SK-N-SH (cell line): ENCODE data around the gene CLRN3. TPM values are rescaled to one million over a fixed set of nuclear protein-coding genes. Genes with fewer than 3 reads are reported as not detected.

Experiments used
- CTCF ChIA-PET: fragments of 300-600, 350-600 bp; formaldehyde crosslinking; extraction: SDS; loops from one replicate; lab custom pipeline; 2021; lab: Yijun Ruan, JAX
- POLR2A ChIA-PET: fragments of 350-600 bp; sonication (Branson Sonifier 250); formaldehyde crosslinking; extraction: SDS; loops from one replicate; lab custom pipeline; 2020; ENCODE audit warnings: antibody characterized with exemption, inconsistent platforms; lab: Yijun Ruan, JAX
- DNase-seq: peaks from one replicate; pipeline ENCODE4 v3.0.0; 2012
- H2AFZ ChIP-seq: fragments of 200-600 bp; sonication (generic); 2 replicates; pipeline ENCODE4 v1.8.1; 2016; ENCODE audit warnings: antibody characterized with exemption, mild to moderate bottlenecking, low read depth
- H3F3A ChIP-seq: fragments of 200-600 bp; sonication (generic); replicated peaks from 2 replicates; pipeline ENCODE3; 2016; ENCODE audit warnings: antibody characterized with exemption, mild to moderate bottlenecking; ENCODE audit not compliant: insufficient read depth
- H3K27ac ChIP-seq, 2 experiments: fragments of 200-500 bp in 1 of 2; fragments of 200-600 bp in 1 of 2; sonication (Bioruptor generic) in 1 of 2; sonication (generic), shearing (Covaris generic) in 1 of 2; 2 replicates each; pipeline versions ENCODE4 v1.5.1 to v1.6.1; 2014 to 2016; ENCODE audit warnings: low read depth in 2 of 2, inconsistent platforms in 1 of 2, low read length in 1 of 2, mild to moderate bottlenecking in 1 of 2, mixed read lengths in 1 of 2
- H3K27me3 ChIP-seq: fragments of 200-600 bp; sonication (generic), shearing (Covaris generic); 2 replicates; pipeline ENCODE4 v1.6.1; 2016; ENCODE audit warnings: mixed run types; ENCODE audit not compliant: insufficient read depth
- H3K36me3 ChIP-seq, 2 experiments: fragments of 200-500 bp in 1 of 2; fragments of 200-600 bp in 1 of 2; sonication (Bioruptor generic) in 1 of 2; sonication (generic) in 1 of 2; replicated peaks in 1 of 2; 2 replicates each; pipeline versions ENCODE3 to v1.5.1; 2014 to 2016; ENCODE audit warnings: low read length in 1 of 2, mild to moderate bottlenecking in 1 of 2; ENCODE audit not compliant: insufficient read depth in 2 of 2, control insufficient read depth in 1 of 2
- H3K4me1 ChIP-seq, 2 experiments: fragments of 200-500 bp in 1 of 2; fragments of 200-600 bp in 1 of 2; sonication (Bioruptor generic) in 1 of 2; sonication (generic), shearing (Covaris generic) in 1 of 2; 2 replicates each; pipeline versions ENCODE4 v1.5.1 to v1.6.1; 2014 to 2016; ENCODE audit warnings: low read depth in 1 of 2, low read length in 1 of 2, mixed run types in 1 of 2; ENCODE audit not compliant: insufficient read depth in 2 of 2, control insufficient read depth in 1 of 2
- H3K4me2 ChIP-seq: fragments of 200-600 bp; sonication (generic), shearing (Covaris generic); 2 replicates; pipeline ENCODE4 v1.6.1; 2017; ENCODE audit warnings: mixed run types
- H3K4me3 ChIP-seq, 2 experiments: fragments of 200-500 bp in 1 of 2; fragments of 200-600 bp in 1 of 2; sonication (Bioruptor generic) in 1 of 2; sonication (generic), shearing (Covaris generic) in 1 of 2; 2 replicates each; pipeline versions ENCODE4 v1.5.1 to v1.8.1; 2014 to 2016; ENCODE audit warnings: low read depth in 2 of 2, inconsistent platforms in 1 of 2, low read length in 1 of 2, mild to moderate bottlenecking in 1 of 2, mixed read lengths in 1 of 2, moderate library complexity in 1 of 2
- H3K79me2 ChIP-seq: fragments of 200-600 bp; sonication (generic); 2 replicates; pipeline ENCODE4 v1.8.1; 2017; ENCODE audit warnings: mild to moderate bottlenecking; ENCODE audit not compliant: insufficient read depth
- H3K9ac ChIP-seq: fragments of 200-600 bp; sonication (generic); 2 replicates; pipeline ENCODE4 v1.6.1; 2017; ENCODE audit warnings: mixed run types
- H3K9me2 ChIP-seq: fragments of 200-600 bp; sonication (generic); 2 replicates; pipeline ENCODE4 v1.6.1; 2017; ENCODE audit warnings: mixed run types
- H3K9me3 ChIP-seq: fragments of 200-600 bp; sonication (generic); 2 replicates; pipeline ENCODE4 v1.6.1; 2017; ENCODE audit warnings: mixed run types, mild to moderate bottlenecking, moderate library complexity
- H4K20me1 ChIP-seq: fragments of 200-600 bp; sonication (generic); 2 replicates; pipeline ENCODE4 v1.6.1; 2017; ENCODE audit warnings: mild to moderate bottlenecking, mixed run types; ENCODE audit not compliant: insufficient read depth
- ELF1 ChIP-seq: IDR thresholded peaks from 2 replicates; pipeline ENCODE4 v1.4.0; 2012
- EZH2phosphoT487 ChIP-seq: fragments of 200-600 bp; sonication (generic); IDR thresholded peaks from 2 replicates; pipeline ENCODE4 v1.6.1; 2017; ENCODE audit warnings: low read depth, mixed run types, mild to moderate bottlenecking, antibody characterized with exemption, moderate library complexity, borderline replicate concordance
- RCOR1 ChIP-seq: fragments of 150-350 bp; IDR thresholded peaks from 2 replicates; pipeline ENCODE4 v1.6.1; 2017; ENCODE audit warnings: antibody characterized with exemption, low read length
- REST ChIP-seq: IDR thresholded peaks from 2 replicates; pipeline ENCODE4 v1.6.1; 2012; ENCODE audit warnings: mild to moderate bottlenecking, low read depth, low read length, moderate library complexity
- SIN3A ChIP-seq: IDR thresholded peaks from 2 replicates; pipeline ENCODE4 v1.6.1; 2012; ENCODE audit warnings: low read depth, mild to moderate bottlenecking, low read length, moderate library complexity, borderline replicate concordance
- USF2 ChIP-seq: fragments of 150-350 bp; IDR thresholded peaks from 2 replicates; pipeline ENCODE4 v1.6.1; 2017; ENCODE audit warnings: antibody characterized with exemption, low read length, low read depth, borderline replicate concordance
- ZBTB33 ChIP-seq: IDR thresholded peaks from 2 replicates; pipeline ENCODE4 v1.4.0; 2012; ENCODE audit warnings: low read depth, borderline replicate concordance
- WGBS: methylation state at CpG from one replicate; pipeline ENCODE4 v1.1.6; 2017; ENCODE audit warnings: low lambda C conversion rate; 5-methylcytosine and 5-hydroxymethylcytosine counted together
- polyA plus RNA-seq, 3 experiments: library from polyadenylated mRNA; depleted of rRNA; stranded (reverse); fragments of >200 nt; gene quantifications; 2 replicates each; pipeline ENCODE4 v1.2.3, GENCODE V29; 2012
- TF ChIP-seq, protein P1 (sequence below): IDR thresholded peaks from 2 replicates; pipeline ENCODE4 v1.4.0; 2012; ENCODE audit warnings: low read depth, borderline replicate concordance
- TF ChIP-seq, protein P2 (sequence below): fragments of 150-350 bp; IDR thresholded peaks from 2 replicates; pipeline ENCODE4 v1.6.1; 2016; ENCODE audit warnings: mild to moderate bottlenecking, low read depth, low read length

Gene CLRN3
- polyA plus RNA-seq, 1 of the 3 experiments (the other 2 are of a cell fraction), result 0.25 TPM

GRCh38 chr10:127851661-127852194, 41.0 kb downstream of the CLRN3 start (continued):
- TF ChIP-seq REST (no peak), SIN3A (no peak), ZBTB33 (no peak), ELF1 (no peak), USF2 (no peak)
- TF ChIP-seq, protein P1, sequence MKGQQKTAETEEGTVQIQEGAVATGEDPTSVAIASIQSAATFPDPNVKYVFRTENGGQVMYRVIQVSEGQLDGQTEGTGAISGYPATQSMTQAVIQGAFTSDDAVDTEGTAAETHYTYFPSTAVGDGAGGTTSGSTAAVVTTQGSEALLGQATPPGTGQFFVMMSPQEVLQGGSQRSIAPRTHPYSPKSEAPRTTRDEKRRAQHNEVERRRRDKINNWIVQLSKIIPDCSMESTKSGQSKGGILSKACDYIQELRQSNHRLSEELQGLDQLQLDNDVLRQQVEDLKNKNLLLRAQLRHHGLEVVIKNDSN, result no peak

DNA sequence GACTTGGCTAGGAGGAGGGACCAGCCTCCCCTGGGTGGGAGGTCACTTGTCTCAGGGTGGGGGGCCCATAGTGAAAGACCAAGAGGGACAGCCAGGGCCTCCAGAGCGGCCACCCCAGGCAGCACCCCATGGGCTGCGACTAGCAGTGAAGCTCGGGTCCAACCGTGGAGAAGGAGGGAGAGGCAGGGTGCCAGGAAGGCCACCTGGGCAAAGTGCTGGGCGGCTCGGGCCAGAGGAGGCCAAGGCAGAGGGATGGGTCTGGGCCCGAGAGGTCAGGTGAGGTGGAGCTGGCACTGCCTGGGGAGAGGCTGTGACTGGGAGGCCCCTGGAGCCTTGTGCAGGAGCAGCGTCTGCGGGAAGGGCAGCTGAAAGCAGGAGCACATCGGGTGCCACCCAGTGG, 41.8 kb downstream of the CLRN3 start:
- Histone ChIP-seq H3K79me2 (no peaks in the 10 kb centered on the region), H3K4me1 (no peaks in the 10 kb centered on the region; a peak in 1 of 4 replicates), H3K9me2 (no peaks in the 10 kb centered on the region), H3F3A (no peaks in the 10 kb centered on the region), H3K9me3 (no peaks in the 10 kb centered on the region), H4K20me1 (no peaks in the 10 kb centered on the region), H3K4me3 (no peak overlapping the region), H3K36me3 (no peaks in the 10 kb centered on the region), H3K9ac (no peak overlapping the region), H3K27ac (no peak overlapping the region), H3K4me2 (no peak overlapping the region), H2AFZ (no peak overlapping the region), H3K27me3 (no peaks in the 10 kb centered on the region)
- ChIA-PET CTCF (interaction anchor here (7.5 kb wide), 1 partner anchor 136 kb away, joined by 98 read pairs; no protein-coding TSS in a partner anchor), POLR2A (no interaction called here)
- 50% methylated on average over 7 of the region's 10 CpGs for WGBS
- no peak for DNase-seq
- TF ChIP-seq EZH2phosphoT487 (no peak), RCOR1 (no peak), ZBTB33 (no peak)
- TF ChIP-seq, protein P2, sequence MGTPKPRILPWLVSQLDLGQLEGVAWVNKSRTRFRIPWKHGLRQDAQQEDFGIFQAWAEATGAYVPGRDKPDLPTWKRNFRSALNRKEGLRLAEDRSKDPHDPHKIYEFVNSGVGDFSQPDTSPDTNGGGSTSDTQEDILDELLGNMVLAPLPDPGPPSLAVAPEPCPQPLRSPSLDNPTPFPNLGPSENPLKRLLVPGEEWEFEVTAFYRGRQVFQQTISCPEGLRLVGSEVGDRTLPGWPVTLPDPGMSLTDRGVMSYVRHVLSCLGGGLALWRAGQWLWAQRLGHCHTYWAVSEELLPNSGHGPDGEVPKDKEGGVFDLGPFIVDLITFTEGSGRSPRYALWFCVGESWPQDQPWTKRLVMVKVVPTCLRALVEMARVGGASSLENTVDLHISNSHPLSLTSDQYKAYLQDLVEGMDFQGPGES, result no peak
- TF ChIP-seq, all 33 proteins: peak for 0
